EH (cell line): ENCODE results near the gene HIVEP2.

Source experiments
- DNase-seq: peaks from one replicate; pipeline ENCODE4 v3.0.0-alpha.2; 2015; ENCODE audit warnings: low read depth

The HIVEP2 gene

GRCh38 chr6:142732790-142733189, 212.2 kb downstream of the HIVEP2 start:
- DNase-seq, result no peak

- DNase-seq, result no peak
Measured at GRCh38 chr6:142731611-142732010, 213.4 kb downstream of the HIVEP2 start.

GRCh38 chr6:142729618-142730017, 215.4 kb downstream of the HIVEP2 start:
- no peak for DNase-seq

- peak; percentile 49 for DNase-seq
Measured at GRCh38 chr6:142728910-142729481, 216.0 kb downstream of the HIVEP2 start.

GRCh38 chr6:142728364-142728763, 216.6 kb downstream of the HIVEP2 start:
- no peak for DNase-seq

GRCh38 chr6:142726616-142727015, 218.4 kb downstream of the HIVEP2 start:
- peak; percentile 58 for DNase-seq

- DNase-seq, result peak; percentile 11
Measured at GRCh38 chr6:142725024-142725770, 219.8 kb downstream of the HIVEP2 start.

- DNase-seq, result no peak
Measured at GRCh38 chr6:142722841-142723240, 222.1 kb downstream of the HIVEP2 start.

- no peak for DNase-seq
Measured at GRCh38 chr6:142722012-142722411, 223.0 kb downstream of the HIVEP2 start.

- no peak for DNase-seq
Measured at GRCh38 chr6:142721215-142721920, 223.6 kb downstream of the HIVEP2 start.

- no peak for DNase-seq
Measured at GRCh38 chr6:142718667-142719191, 226.2 kb downstream of the HIVEP2 start.

GRCh38 chr6:142716097-142716496, 228.9 kb downstream of the HIVEP2 start:
- DNase-seq, result no peak

- no peak for DNase-seq
Measured at GRCh38 chr6:142714951-142715785, 229.8 kb downstream of the HIVEP2 start.

GRCh38 chr6:142713959-142714358, 231.0 kb downstream of the HIVEP2 start:
- DNase-seq, result no peak

- DNase-seq, result no peak
Measured at GRCh38 chr6:142712231-142712630, 232.7 kb downstream of the HIVEP2 start.

GRCh38 chr6:142708651-142709050, 236.3 kb downstream of the HIVEP2 start:
- DNase-seq, result no peak

GRCh38 chr6:142707255-142707654, 237.7 kb downstream of the HIVEP2 start:
- no peak for DNase-seq

GRCh38 chr6:142706210-142706609, 238.8 kb downstream of the HIVEP2 start:
- no peak for DNase-seq

- no peak for DNase-seq
Measured at GRCh38 chr6:142705054-142705453, 239.9 kb downstream of the HIVEP2 start.

GRCh38 chr6:142702501-142703460, 242.2 kb downstream of the HIVEP2 start:
- no peak for DNase-seq
